Endothelial cell of umbilical vein (primary cell): ENCODE results near the gene PLEKHG5. TPM values are rescaled to one million over a fixed set of nuclear protein-coding genes. Genes with fewer than 3 reads are reported as not detected.
A peak's percentile ranks its signal among the peaks of the same experiment; 100 is the strongest.

Source experiments
- BruUV-seq: library from RNA; stranded (reverse); fragments of 400-500 nt; replicated peaks from 2 replicates; lab custom pipeline; 2021; lab: Mats Ljungman, UMichigan
- CTCF ChIA-PET: fragments of 300-600, 350-600 bp; sonication (Branson Sonifier 250); formaldehyde crosslinking; loops from one replicate; lab custom pipeline; 2021; ENCODE audit warnings: antibody characterized with exemption, inconsistent platforms; lab: Charles Lee
- POLR2A ChIA-PET: fragments of 300-600, 350-600 bp; sonication (Branson Sonifier 250); formaldehyde crosslinking; loops from one replicate; lab custom pipeline; 2021; ENCODE audit warnings: antibody characterized with exemption, inconsistent platforms; lab: Charles Lee
- DNase-seq: peaks from one replicate; pipeline ENCODE4 v3.0.0-alpha.2; 2011; ENCODE audit warnings: low read depth, low spot score
- FAIRE-seq: peaks from 2 replicates; lab custom pipeline; 2011; peaks lifted over from hg19 to GRCh38; lab: Jason Lieb, UNC
- H2AFZ ChIP-seq: 2 replicates; pipeline ENCODE4 v1.6.0; 2012; ENCODE audit warnings: low read depth, low read length, control low read depth, inconsistent platforms
- H3K27ac ChIP-seq: 2 replicates; pipeline ENCODE4 v1.5.1; 2011; ENCODE audit warnings: low read depth, mild to moderate bottlenecking, control low read depth, low read length, moderate library complexity; ENCODE audit not compliant: insufficient read depth
- H3K27me3 ChIP-seq, 2 experiments: 2 replicates each; pipeline versions ENCODE4 v1.6.0 to v1.6.1; 2011; ENCODE audit warnings: low read length in 2 of 2, mixed read lengths in 1 of 2; ENCODE audit not compliant: control insufficient read depth in 2 of 2, insufficient read depth in 2 of 2
- H3K36me3 ChIP-seq, 2 experiments: 2 replicates in 1 of 2; 3 replicates in 1 of 2; pipeline ENCODE4 v1.5.1; 2011; ENCODE audit warnings: low read length in 2 of 2, mild to moderate bottlenecking in 1 of 2, moderate library complexity in 1 of 2; ENCODE audit not compliant: control insufficient read depth in 2 of 2, insufficient read depth in 2 of 2; ENCODE audit errors: extremely low read depth in 1 of 2
- H3K4me1 ChIP-seq: 3 replicates; pipeline ENCODE4 v1.5.1; 2011; ENCODE audit warnings: mild to moderate bottlenecking, low read length; ENCODE audit not compliant: control insufficient read depth, insufficient read depth; ENCODE audit errors: extremely low read depth
- H3K4me2 ChIP-seq: 2 replicates; pipeline ENCODE4 v1.6.1; 2011; ENCODE audit warnings: low read length, control low read depth, mixed read lengths; ENCODE audit not compliant: insufficient read depth
- H3K4me3 ChIP-seq, 3 experiments: fragments of 200-600 bp in 1 of 3; sonication (generic), shearing (Covaris generic) in 1 of 3; replicated peaks in 1 of 3; 2 replicates each; pipeline ENCODE4 v1.5.1; 2011 to 2016; ENCODE audit warnings: control low read depth in 3 of 3, low read length in 3 of 3, mild to moderate bottlenecking in 2 of 3, inconsistent platforms in 1 of 3, low read depth in 1 of 3, moderate library complexity in 1 of 3; ENCODE audit not compliant: insufficient read depth in 1 of 3
- H3K79me2 ChIP-seq: 2 replicates; pipeline ENCODE4 v1.6.0; 2012; ENCODE audit warnings: low read length, inconsistent platforms; ENCODE audit not compliant: control insufficient read depth, insufficient read depth
- H3K9ac ChIP-seq: replicated peaks from 2 replicates; pipeline ENCODE3; 2011; ENCODE audit warnings: low read length, control low read depth; ENCODE audit not compliant: insufficient read depth; ENCODE audit errors: extremely low read depth
- H3K9me1 ChIP-seq: replicated peaks from 3 replicates; pipeline ENCODE4 v1.6.0; 2011; ENCODE audit warnings: mild to moderate bottlenecking, low read length; ENCODE audit not compliant: control insufficient read depth, insufficient read depth; ENCODE audit errors: extremely low read depth
- H3K9me3 ChIP-seq: replicated peaks from 2 replicates; pipeline ENCODE4 v1.5.1; 2012; ENCODE audit warnings: low read length, inconsistent platforms; ENCODE audit not compliant: control insufficient read depth, insufficient read depth
- H4K20me1 ChIP-seq: replicated peaks from 2 replicates; pipeline ENCODE3; 2011; ENCODE audit warnings: mild to moderate bottlenecking, low read length; ENCODE audit not compliant: control insufficient read depth, insufficient read depth; ENCODE audit errors: extremely low read depth
- EZH2 ChIP-seq: IDR thresholded peaks from 2 replicates; pipeline ENCODE4 v1.6.1; 2012; ENCODE audit warnings: borderline replicate concordance, low read depth, mild to moderate bottlenecking, moderate library complexity, low read length, inconsistent platforms; ENCODE audit not compliant: severe bottlenecking
- FOS ChIP-seq: IDR thresholded peaks from 2 replicates; pipeline ENCODE4 v1.6.1; 2011; ENCODE audit warnings: mild to moderate bottlenecking, low read length, moderate library complexity, borderline replicate concordance; ENCODE audit not compliant: insufficient read depth
- GATA2 ChIP-seq: IDR thresholded peaks from 2 replicates; pipeline ENCODE4 v1.7.0; 2011; ENCODE audit warnings: low read depth, mild to moderate bottlenecking, moderate library complexity, mixed read lengths, low read length; ENCODE audit not compliant: insufficient read length, insufficient read depth
- JUN ChIP-seq: IDR thresholded peaks from 2 replicates; pipeline ENCODE4 v1.6.1; 2011; ENCODE audit warnings: borderline replicate concordance, low read depth; ENCODE audit not compliant: insufficient read length, insufficient read depth
- MYC ChIP-seq: IDR thresholded peaks from one replicate; pipeline ENCODE4 v1.6.1; 2011; ENCODE audit warnings: mild to moderate bottlenecking, low read depth, low read length
- POLR2A ChIP-seq: IDR thresholded peaks from 2 replicates; pipeline ENCODE4 v1.6.1; 2012; ENCODE audit warnings: low read depth, mild to moderate bottlenecking, control low read depth, low read length
- POLR2AphosphoS5 ChIP-seq: IDR thresholded peaks from 2 replicates; pipeline ENCODE4 v1.6.1; 2012; ENCODE audit warnings: low read depth, mild to moderate bottlenecking, control low read depth, low read length, moderate library complexity; ENCODE audit not compliant: insufficient read depth
- dilution Hi-C: fragments of 300-500 bp; cut with MboI; formaldehyde crosslinking; loops from one replicate; pipeline ENCODE4 v1.15.0; 2019; ENCODE audit warnings: low sequenced_read_pairs; ENCODE audit not compliant: extremely low pct_ligation_motif_present
- intact Hi-C: fragments of 100-400 bp; cut with micrococcal nuclease; formaldehyde crosslinking; loops from one replicate; pipeline ENCODE4 v1.10.0; 2022
- polyA plus RNA-seq, 4 experiments: library from polyadenylated mRNA; depleted of rRNA in 3 of 4; stranded (reverse) in 3 of 4; unstranded in 1 of 4; fragments of >200 nt; gene quantifications; 2 replicates each; pipeline versions ENCODE4 v1.2.1 to v1.2.3, GENCODE V29; 2011 to 2012; ENCODE audit warnings: missing spikeins in 1 of 4
- total RNA-seq: library from RNA; stranded (reverse); gene quantifications from 2 replicates; pipeline ENCODE4 v1.2.3, GENCODE V29; 2021
- TF ChIP-seq, protein P1 (sequence below): IDR thresholded peaks from 2 replicates; pipeline ENCODE4 v1.6.1; 2011; ENCODE audit not compliant: insufficient read depth, insufficient read length
- TF ChIP-seq, protein P2 (sequence below), 2 donors: IDR thresholded peaks; 1 replicate in 1 of 2; 2 replicates in 1 of 2; pipeline ENCODE4 v1.5.1; 2011; ENCODE audit warnings: low read length in 2 of 2, mild to moderate bottlenecking in 2 of 2, moderate library complexity in 2 of 2, control low read depth in 1 of 2, inconsistent platforms in 1 of 2, low read depth in 1 of 2; ENCODE audit not compliant: insufficient read depth in 1 of 2; ENCODE audit errors: extremely low read depth in 1 of 2

The PLEKHG5 gene
- total and polyA plus RNA-seq, 2 donors (not counting 3 experiments of a cell fraction or from before 2014, with no cell fraction given) = 30.6 to 56.9 TPM

DNA sequence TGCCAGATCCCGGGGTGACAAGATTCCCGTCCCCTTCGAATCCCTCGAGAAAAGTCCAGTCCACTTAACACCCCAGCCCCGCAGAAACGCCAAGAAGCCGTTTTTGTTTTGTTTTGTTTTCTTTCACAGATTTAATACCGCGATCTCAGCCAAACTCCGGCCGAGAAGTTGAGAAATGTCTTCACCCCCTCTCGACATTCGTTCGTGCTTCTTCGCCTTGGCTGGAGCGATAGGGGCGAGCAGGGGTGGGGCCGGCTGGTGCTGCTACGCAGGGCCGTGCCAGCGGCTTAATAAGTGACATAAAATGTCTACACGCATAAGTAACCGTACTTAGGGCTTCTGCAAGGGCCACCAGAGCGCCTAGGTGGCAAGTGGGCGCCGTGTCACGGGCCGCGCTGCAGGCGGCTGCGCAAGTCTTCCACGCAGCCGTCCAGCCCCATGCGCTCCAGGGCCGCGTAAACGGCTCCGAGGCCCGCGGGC, 30.4 kb downstream of the PLEKHG5 start:
- H2AFZ ChIP-seq = no peak overlapping the region
- H3K9ac ChIP-seq = no peak overlapping the region
- FAIRE-seq = no peak
- H3K79me2 ChIP-seq = no peaks in the 10 kb centered on the region
- no peak overlapping the region for H3K4me2 ChIP-seq
- no peaks in the 10 kb centered on the region for H3K9me1 ChIP-seq
- H3K4me1 ChIP-seq = no peaks in the 10 kb centered on the region
- no peak overlapping the region for H3K27ac ChIP-seq
- dilution Hi-C loops (no loop called here), intact Hi-C loops (no loop called here)
- H3K4me3 ChIP-seq = no peak overlapping the region
- no peaks in the 10 kb centered on the region for H4K20me1 ChIP-seq
- ChIA-PET CTCF (interaction anchor here (1.9 kb wide), 1 partner anchor 11 kb away, joined by 6 read pairs; no protein-coding TSS in a partner anchor), POLR2A (no interaction called here)
- TSS peak; percentile 34 for BruUV-seq
- TF ChIP-seq POLR2AphosphoS5 (no peak), GATA2 (no peak), MYC (no peak), EZH2 (no peak), JUN (no peak), POLR2A (no peak), FOS (no peak)
- TF ChIP-seq, protein P1, sequence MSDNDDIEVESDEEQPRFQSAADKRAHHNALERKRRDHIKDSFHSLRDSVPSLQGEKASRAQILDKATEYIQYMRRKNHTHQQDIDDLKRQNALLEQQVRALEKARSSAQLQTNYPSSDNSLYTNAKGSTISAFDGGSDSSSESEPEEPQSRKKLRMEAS = no peak
- TF ChIP-seq, protein P2, sequence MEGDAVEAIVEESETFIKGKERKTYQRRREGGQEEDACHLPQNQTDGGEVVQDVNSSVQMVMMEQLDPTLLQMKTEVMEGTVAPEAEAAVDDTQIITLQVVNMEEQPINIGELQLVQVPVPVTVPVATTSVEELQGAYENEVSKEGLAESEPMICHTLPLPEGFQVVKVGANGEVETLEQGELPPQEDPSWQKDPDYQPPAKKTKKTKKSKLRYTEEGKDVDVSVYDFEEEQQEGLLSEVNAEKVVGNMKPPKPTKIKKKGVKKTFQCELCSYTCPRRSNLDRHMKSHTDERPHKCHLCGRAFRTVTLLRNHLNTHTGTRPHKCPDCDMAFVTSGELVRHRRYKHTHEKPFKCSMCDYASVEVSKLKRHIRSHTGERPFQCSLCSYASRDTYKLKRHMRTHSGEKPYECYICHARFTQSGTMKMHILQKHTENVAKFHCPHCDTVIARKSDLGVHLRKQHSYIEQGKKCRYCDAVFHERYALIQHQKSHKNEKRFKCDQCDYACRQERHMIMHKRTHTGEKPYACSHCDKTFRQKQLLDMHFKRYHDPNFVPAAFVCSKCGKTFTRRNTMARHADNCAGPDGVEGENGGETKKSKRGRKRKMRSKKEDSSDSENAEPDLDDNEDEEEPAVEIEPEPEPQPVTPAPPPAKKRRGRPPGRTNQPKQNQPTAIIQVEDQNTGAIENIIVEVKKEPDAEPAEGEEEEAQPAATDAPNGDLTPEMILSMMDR (IDR thresholded peaks at IDR 0.05; ENCODE audit: extremely low read depth in 1 of 2, insufficient read depth in 1 of 2, low read depth in 1 of 2, low read length in 2 of 2) = no peak
- H3K27me3 ChIP-seq = peaks cover 6% of the 10 kb centered on the region in 2 experiments
- no peak for DNase-seq
- H3K36me3 ChIP-seq = peaks cover 9 to 14% of the 10 kb centered on the region in 2 experiments
- no peaks in the 10 kb centered on the region for H3K9me3 ChIP-seq
